Cardiac fibroblast (primary cell): ENCODE measurements around the gene CEACAM4.
"Not testable (repeated sequence)": the region's sequence is repeated elsewhere in the genome, so short reads cannot be mapped to it uniquely, and the experiment has no call there.

Experiments
- DNase-seq, 2 donors: peaks; one replicate each; pipeline versions ENCODE4 v3.0.0 to v3.0.0-alpha.2; 2010; ENCODE audit warnings: low read depth in 2 of 2
- H3K4me3 ChIP-seq, 2 donors: replicated peaks in 1 of 2; 1 replicate in 1 of 2; 2 replicates in 1 of 2; pipeline ENCODE4 v1.5.1; 2011; ENCODE audit warnings: low read depth in 2 of 2, low read length in 2 of 2, mild to moderate bottlenecking in 2 of 2, moderate library complexity in 1 of 2
- CTCF ChIP-seq: IDR thresholded peaks from one replicate; pipeline ENCODE4 v1.5.1; 2011; ENCODE audit warnings: low read depth, mild to moderate bottlenecking, low read length, inconsistent platforms

CEACAM4 gene

GRCh38 chr19:41626877-41627276, at the start of gene CEACAM4:
Gene CEACAM4 (minus strand): TSS chr19:41627074. CDS start chr19:41626963, 111 bp downstream.
- no peak within 1 kb of the TSS for H3K4me3 ChIP-seq
- no peak for TF ChIP-seq CTCF
- DNase-seq, result no peak

DNA sequence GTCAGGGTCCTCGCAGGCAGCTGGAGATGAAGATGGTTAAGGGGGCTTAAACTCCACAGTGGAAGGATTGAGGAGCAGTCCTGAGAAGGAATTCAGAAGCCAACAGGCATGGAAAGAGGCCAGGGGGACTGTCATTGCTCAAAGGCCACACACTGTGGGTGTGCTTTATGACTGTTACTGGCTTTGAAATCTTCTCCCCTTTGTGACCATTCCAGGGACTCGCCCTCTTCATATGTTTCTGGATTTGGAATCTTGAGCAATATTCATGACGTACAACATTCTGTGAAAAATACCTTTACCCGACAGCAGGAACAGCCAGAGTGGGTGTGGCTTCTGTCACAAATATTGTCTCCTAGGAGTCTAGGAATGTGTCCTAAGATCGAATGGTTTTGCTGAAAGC, 44.6 kb upstream of the CEACAM4 start:
- DNase-seq, result no peak
- H3K4me3 ChIP-seq, result no peak overlapping the region
- TF ChIP-seq CTCF, result no peak

GRCh38 chr19:41670755-41671154, 43.9 kb upstream of the CEACAM4 start:
- no peak for TF ChIP-seq CTCF
- H3K4me3 ChIP-seq, result no peak overlapping the region
- DNase-seq, result no peak

DNA sequence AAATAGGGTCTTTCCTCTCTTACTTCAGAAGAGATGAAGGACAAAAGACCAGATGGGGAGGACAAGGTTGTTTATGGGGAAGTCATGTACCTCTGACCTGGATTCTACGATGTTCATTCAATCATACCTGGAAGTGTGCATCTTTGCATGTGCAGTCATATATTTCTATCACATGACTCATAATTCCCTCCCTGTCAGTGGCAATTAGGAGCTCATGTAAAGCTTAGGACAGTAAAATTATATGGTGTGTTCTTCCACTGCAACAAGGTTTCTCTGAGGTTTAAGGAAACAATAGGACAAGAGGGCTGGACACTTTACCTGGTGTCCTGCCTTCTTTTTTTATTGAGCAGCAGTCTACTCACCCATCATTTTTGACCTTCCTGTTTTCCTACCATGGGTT, 41.4 kb upstream of the CEACAM4 start:
- TF ChIP-seq CTCF, result no peak
- DNase-seq, result no peak

GRCh38 chr19:41666075-41666474, 39.2 kb upstream of the CEACAM4 start:
- DNase-seq, result no peak
- H3K4me3 ChIP-seq, result no peak overlapping the region
- TF ChIP-seq CTCF, result no peak

More for the DNA sequence above, 41.4 kb upstream of the CEACAM4 start:
- no peak overlapping the region for H3K4me3 ChIP-seq

GRCh38 chr19:41657157-41657556, 30.3 kb upstream of the CEACAM4 start:
- TF ChIP-seq CTCF, result no peak
- no peak for DNase-seq
- no peak overlapping the region for H3K4me3 ChIP-seq

DNA sequence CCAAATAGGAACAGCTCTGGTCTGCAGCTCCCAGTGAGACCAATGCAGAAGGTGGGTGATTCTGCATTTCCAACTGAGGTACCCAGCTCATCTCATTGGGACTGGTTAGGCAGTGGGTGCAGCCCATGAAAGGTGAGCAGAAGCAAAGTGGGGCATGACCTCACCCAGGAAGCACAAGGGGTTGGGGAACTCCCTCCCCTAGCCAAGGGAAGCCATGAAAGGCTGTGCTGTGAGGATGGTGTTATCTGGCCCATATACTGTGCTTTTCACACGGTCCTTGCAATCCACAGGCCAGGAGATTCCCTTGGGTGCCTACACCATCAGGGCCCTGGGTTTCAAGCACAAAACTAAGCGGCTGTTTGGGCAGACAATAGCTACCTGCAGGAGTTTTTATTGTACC, 29.9 kb upstream of the CEACAM4 start:
- H3K4me3 ChIP-seq, DNase-seq: not testable (repeated sequence)
